ENCODE results near the gene LCA5. TPM values are rescaled to one million over a fixed set of nuclear protein-coding genes. Genes with fewer than 3 reads are reported as not detected.

Gene LCA5
- total and polyA plus RNA-seq, 11 donors: 0.42 to 3.6 (median 1.9) TPM

DNA sequence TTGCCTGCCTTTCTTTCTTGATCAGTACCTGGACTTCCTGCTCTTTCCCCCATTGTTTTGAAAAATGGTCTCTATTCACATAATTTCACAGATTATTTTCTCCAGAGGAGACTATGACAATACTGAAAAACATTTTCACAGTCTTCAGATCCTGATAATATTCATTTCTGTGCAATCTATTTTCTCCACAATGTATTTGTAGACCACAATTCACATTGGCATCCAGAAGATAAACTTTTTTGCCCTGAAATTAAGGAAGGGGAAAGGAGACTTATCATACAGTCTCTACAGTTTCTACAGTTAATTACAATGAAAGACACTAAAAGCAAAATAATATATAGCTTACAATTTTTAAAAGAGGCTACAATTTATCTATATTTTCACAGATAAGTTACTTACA lies 18.4 kb downstream of the LCA5 start:
- H3K27me3 ChIP-seq: no peaks in the 10 kb centered on the region
- TF ChIP-seq POLR2A (IDR thresholded peaks at IDR 0.05) (no peak), CTCF (IDR thresholded peaks at IDR 0.05) (no peak)
- no peak overlapping the region for H3K27ac ChIP-seq
- H3K9me3 ChIP-seq: peaks cover 0 to 5% (median 0%) of the 10 kb centered on the region in 12 donors
- H3K36me3 ChIP-seq: peaks cover 0 to 7% (median 3%) of the 10 kb centered on the region in 9 donors
- H3K4me3 ChIP-seq: no peak overlapping the region
- intact Hi-C loops (cut with DNase I): no loop called here
- ATAC-seq (no peak), DNase-seq (no peak)
- no peaks in the 10 kb centered on the region for H3K4me1 ChIP-seq

GRCh38 chr6:79515436-79515835 lies 21.8 kb downstream of the LCA5 start:
- no peaks in the 10 kb centered on the region for H3K4me1 ChIP-seq
- DNase-seq (no peak), ATAC-seq (no peak)
- intact Hi-C loops (cut with DNase I): no loop called here
- peaks cover 0 to 30% (median 8%) of the 10 kb centered on the region in 9 donors for H3K36me3 ChIP-seq
- no peaks in the 10 kb centered on the region for H3K9me3 ChIP-seq
- H3K27ac ChIP-seq: no peak overlapping the region
- H3K27me3 ChIP-seq: no peaks in the 10 kb centered on the region
- TF ChIP-seq CTCF (IDR thresholded peaks at IDR 0.05) (no peak), POLR2A (IDR thresholded peaks at IDR 0.05) (no peak)
- H3K4me3 ChIP-seq: no peak overlapping the region
- 98 to 100% (median 98%) methylated on average over 1 of the region's 1 CpG for WGBS, 4 donors

DNA sequence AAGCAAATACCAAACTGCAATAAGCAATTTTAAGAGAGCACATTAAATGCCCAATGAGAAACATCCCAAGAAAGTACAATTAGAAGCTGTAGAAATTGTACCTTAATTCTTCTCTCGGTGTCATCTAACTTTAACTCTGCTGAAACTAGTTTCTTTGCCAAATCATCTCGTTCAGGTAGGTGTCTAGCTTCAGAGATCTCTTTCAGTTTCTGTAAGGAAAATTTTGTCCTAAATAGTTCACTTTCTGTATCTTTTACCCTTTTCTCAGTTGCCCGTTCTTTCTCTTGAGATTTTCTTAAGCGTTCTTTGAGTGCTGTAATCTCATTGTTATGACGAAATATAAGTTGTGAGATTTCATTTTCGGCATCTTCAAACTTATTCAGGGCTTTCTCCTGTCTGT lies 24.1 kb downstream of the LCA5 start:
- peaks cover 0 to 30% (median 8%) of the 10 kb centered on the region in 9 donors for H3K36me3 ChIP-seq
- WGBS, 4 donors: 90 to 96% (median 93%) methylated on average over 6 of the region's 6 CpGs
- H3K9me3 ChIP-seq: no peaks in the 10 kb centered on the region
- H3K27me3 ChIP-seq: no peaks in the 10 kb centered on the region
- H3K4me3 ChIP-seq: no peak overlapping the region
- intact Hi-C loops (cut with DNase I): no loop called here
- no peak overlapping the region for H3K27ac ChIP-seq
- H3K4me1 ChIP-seq: no peaks in the 10 kb centered on the region
- DNase-seq (no peak), ATAC-seq (no peak)
- no peak for TF ChIP-seq POLR2A (IDR thresholded peaks at IDR 0.05)
- TF ChIP-seq CTCF (IDR thresholded peaks at IDR 0.05): no peak

DNA sequence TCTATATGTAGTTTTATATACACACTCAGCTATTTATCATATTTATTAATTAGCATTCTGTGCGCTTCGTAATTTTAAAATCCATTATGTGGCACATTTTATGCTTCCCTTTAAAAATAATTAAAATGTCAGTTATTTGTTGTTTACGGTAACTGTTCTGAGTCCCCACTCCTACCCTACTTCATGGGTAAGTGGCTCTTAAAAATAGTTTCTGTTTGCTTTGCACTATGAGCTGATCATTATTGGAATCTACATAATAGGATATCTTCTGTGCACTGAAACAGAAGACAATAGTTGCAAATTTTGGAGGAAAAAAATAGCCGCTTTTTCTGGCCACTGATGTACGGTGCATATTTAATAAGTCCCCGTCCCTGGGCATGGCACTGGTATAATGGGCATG lies 25.2 kb downstream of the LCA5 start:
- intact Hi-C loops (cut with DNase I): no loop called here
- 98 to 99% (median 98%) methylated on average over 6 of the region's 6 CpGs for WGBS, 4 donors
- no peaks in the 10 kb centered on the region for H3K4me1 ChIP-seq
- ATAC-seq (no peak), DNase-seq (no peak)
- H3K27ac ChIP-seq: no peak overlapping the region
- no peak overlapping the region for H3K4me3 ChIP-seq
- no peak for TF ChIP-seq CTCF (IDR thresholded peaks at IDR 0.05)
- TF ChIP-seq POLR2A (IDR thresholded peaks at IDR 0.05): no peak
- peaks cover 0 to 34% (median 8%) of the 10 kb centered on the region in 9 donors for H3K36me3 ChIP-seq
- H3K9me3 ChIP-seq: no peaks in the 10 kb centered on the region
- no peaks in the 10 kb centered on the region for H3K27me3 ChIP-seq

All from heart left ventricle (tissue), 16 donors.